ENCODE measurements around the gene MYLK4.

GRCh38 chr6:2615251-2615650 is 135.5 kb downstream of the MYLK4 start:
- TF ChIP-seq CTCF (IDR thresholded peaks at IDR 0.05; ENCODE audit: poor library complexity, severe bottlenecking) (no peak), POLR2AphosphoS5 (IDR thresholded peaks at IDR 0.05) (no peak), EZH2 (IDR thresholded peaks at IDR 0.05; ENCODE audit: borderline replicate concordance, insufficient read depth, low read length, poor library complexity, severe bottlenecking) (no peak), MXI1 (conservative IDR thresholded peaks at IDR 0.05; ENCODE audit: poor library complexity, severe bottlenecking) (no peak), TAF1 (IDR thresholded peaks at IDR 0.05; ENCODE audit: low read depth) (no peak), REST (IDR thresholded peaks at IDR 0.05; ENCODE audit: borderline replicate concordance) (no peak)
